GM21367 (cell line): ENCODE data around the gene MCF2L.
"Not testable (repeated sequence)": the region's sequence is repeated elsewhere in the genome, so short reads cannot be mapped to it uniquely, and the experiment has no call there.

Source experiments
- ATAC-seq: cut with Tn5 transposase; IDR thresholded peaks from one replicate; pipeline ENCODE4 v1.9.1; 2021; ENCODE audit not compliant: unreplicated experiment

The MCF2L gene

DNA sequence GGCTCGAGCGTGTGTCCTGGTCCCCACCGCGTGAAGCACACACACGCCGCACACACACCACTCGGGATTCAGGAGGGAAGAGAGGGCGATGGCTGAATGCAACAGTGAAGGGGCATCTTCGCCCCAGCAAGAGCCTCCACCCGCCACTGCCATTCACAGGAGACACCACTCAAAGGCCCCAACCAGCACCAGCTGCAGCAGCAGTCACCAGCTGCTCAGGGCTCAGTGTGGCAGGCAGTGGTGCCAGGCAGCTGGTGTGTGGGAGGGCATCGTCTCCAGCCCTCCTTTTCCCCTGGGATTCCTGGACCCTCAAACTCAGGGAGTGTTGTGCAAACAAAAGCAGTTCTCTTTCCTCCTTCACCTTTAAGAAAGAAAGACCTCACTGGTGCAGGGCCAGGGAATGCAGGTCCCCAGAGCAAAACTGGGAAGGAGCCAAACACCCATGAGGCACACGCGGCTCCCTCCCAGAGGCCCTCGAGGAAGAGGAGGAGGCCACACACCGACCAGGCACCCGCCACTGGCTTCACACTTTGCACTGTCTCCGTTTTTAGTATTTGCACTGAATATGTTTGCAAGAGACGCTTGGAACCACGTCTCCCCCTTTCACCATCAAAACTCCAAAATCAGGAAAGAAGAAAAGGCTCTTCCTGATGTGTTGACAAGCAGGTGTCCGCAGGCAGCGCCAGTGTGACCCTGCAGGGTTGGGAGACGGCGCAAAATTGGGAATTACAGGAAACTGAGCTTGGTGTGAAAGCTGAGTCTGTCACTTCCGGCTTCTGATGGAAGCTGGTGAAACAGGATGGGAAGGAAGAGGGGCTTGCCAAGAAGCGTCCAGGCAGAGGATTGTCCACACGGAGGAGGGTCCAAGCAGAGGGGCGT is 110.1 kb downstream of the MCF2L start:
- ATAC-seq = no peak

DNA sequence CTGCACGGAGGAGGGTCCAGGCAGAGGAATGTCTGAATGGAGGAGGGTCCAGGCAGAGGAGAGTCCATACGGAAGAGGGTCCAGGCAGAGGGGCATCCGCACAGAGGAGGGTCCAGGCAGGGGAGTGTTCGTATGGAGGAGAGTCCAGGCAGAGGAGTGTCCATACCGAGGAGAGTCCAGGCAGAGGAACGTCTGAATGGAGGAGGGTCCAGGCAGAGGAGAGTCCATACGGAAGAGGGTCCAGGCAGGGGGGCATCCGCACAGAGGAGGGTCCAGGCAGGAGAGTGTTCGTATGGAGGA is 110.7 kb downstream of the MCF2L start:
- not testable (repeated sequence) for ATAC-seq

DNA sequence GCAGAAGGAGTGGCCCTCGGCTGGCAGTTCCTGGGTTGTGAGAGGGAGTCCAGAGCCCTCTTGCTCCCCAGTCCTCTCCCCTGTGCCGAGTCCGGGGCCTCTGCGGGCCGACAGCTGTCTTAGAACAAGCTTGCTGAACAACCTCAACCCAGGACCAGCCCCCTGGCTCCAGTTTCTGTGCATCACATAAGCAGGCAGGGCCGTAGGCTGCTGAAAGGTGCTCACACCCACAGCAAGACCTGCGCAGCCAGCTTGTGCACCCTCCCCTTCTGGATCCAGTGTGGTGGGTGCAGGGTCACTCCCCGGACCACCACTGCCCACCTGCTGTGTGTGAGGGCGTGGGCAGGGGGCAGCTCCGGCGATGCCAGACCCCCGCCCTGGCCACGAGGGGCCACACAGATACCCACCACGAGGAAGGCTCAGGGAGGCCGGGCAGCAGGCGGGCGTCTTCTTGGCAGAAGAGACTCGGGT is 111.4 kb downstream of the MCF2L start:
- no peak for ATAC-seq

DNA sequence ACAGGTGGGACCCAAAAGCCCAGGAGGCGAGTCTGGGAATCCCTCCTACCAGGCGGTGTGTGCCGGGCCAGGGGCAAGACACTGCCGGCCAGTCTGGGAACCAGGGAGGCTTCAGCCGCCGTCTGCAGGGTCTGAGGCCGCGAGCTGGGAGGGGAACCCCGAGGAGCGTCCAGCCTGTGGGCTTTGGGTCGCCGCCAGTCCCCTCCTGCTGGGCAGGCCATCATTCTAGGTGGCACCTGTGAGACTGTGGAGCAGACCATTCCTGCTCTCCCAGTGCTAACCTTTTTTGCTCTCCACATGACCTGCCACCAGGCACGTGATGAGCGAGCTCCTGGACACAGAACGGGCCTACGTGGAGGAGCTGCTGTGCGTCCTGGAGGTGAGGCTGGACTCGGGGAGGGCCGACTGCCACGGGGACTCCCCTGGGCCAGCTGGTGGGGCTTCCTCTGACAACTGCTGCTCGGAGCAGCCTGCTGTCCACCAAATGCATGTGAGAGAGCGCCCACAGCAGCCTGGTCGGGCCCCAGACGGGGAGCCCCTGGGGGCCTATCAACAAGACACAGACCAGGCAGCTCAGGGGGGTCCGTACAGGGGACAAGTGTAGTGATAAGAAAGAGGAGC is 112.0 kb downstream of the MCF2L start:
- no peak for ATAC-seq

DNA sequence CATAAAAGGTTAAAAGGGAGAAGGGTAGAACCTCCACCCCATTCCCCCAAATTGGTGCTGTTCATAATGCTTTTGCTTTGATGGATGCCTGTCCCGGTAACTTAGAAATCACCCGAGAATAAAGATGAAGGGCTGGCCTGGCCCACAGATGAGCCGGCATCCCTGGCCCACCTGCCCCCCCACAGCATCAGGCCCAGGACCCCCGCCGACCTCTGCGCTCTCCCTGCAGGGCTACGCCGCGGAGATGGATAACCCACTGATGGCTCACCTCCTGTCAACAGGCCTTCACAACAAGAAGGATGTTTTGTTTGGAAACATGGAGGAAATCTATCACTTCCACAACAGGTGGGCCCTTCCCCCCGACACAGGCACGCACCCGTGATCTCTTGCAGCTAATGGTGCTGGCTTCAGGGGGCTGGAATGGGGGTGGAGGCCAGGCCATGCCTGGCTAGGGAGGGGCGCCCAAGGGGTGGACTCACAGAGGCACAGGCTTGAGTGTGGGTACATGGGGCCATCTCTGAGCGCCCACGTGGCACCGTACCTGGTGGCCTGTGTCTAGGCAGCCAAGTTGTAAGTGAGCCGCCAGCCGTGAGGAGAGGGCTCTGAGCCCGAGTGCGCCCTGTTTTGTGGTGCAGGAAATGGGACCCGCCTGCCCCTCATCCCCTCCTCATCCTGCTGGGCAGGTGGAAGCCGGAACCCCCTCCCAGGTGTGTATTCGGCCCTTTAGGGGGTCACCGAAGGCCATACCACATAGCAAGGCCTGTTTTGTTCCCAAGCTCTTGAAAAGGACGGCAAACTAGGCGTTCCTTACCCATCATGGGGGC is 113.4 kb downstream of the MCF2L start:
- ATAC-seq = no peak

DNA sequence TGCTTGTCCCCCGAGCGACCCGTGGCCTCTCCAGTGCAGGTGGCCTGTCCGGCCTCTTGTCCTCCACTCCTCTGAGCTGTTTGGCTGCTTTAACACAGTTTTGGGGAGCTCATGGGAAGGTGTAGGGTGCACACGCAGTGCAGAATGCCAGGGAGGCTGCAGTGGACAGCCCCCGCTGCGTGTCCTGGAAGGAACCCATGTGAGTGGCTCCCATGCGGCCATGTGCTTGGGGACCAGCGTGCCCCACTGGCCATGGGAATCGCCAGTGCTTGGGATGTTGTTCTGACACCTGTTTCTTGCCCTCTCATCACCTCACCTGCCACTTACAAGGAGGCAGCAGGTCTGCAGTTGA is 114.0 kb downstream of the MCF2L start:
- ATAC-seq = no peak

DNA sequence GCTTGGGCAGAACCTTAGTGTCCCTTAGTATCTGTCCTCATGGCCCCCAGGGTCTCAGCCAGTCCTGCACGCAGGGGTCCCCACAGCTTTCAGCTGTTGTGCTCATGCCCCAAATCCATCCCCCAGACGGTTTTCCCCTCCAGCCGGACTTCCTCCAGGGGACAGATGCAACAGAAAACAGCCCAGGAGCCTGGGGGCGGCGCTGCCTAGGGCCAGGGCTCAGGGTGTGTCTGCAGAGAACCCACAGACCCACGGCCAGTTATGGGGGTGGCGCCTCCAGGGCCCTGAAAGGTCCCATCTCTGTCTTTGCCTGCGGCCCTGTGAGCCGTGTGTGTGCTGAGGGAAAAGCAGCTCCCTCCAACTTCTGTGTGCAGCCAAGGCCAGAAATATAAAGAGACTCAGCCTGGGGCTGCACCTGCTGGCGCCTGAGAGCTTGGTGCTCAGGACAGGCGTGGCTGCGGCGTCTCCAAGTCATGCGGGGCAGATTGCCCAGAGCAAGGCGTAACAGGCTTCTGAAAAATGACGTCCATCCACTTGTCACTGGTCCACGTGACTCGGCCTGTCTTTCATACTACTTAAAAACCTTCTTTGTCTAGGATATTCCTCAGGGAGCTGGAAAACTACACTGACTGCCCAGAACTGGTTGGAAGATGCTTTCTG is 114.5 kb downstream of the MCF2L start:
- no peak for ATAC-seq

DNA sequence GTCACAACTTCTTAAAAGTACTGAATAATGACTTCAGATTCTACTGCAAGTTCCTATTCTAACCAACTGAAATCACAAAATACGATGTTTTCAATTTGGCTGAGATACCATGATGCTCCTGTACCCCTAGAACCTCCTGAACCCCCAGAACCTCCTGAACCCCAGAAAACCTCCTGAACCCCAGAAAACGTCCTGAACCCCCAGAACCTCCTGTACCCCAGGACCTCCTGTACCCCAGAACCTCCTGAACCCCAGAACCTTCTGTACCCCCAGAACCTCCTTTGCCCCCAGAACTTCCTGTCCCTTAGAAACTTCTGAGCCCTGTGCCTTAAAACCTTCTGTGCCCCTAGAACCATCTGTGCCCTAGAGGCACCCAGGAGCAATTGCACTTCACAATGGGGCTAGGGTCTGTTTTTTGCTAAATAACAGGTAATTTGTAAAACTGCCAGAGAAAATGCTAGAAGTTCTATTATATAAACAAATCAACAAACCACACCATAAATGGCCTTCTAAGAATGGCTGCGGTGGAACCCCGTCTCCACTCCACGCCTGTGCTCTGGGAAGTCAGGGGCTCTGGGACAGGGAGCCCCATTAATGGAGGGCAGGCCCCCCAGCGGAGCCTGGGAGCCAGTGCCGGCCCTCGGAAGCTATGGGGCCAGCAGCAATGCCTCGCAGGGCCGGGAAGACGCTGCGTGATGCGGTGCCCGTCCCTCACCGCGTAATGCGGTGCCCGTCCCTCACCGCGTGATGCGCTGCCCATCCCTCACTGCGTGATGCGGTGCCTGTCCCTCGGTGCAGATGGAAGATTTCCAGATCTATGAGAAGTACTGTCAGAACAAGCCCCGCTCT is 115.3 kb downstream of the MCF2L start:
- no peak for ATAC-seq

DNA sequence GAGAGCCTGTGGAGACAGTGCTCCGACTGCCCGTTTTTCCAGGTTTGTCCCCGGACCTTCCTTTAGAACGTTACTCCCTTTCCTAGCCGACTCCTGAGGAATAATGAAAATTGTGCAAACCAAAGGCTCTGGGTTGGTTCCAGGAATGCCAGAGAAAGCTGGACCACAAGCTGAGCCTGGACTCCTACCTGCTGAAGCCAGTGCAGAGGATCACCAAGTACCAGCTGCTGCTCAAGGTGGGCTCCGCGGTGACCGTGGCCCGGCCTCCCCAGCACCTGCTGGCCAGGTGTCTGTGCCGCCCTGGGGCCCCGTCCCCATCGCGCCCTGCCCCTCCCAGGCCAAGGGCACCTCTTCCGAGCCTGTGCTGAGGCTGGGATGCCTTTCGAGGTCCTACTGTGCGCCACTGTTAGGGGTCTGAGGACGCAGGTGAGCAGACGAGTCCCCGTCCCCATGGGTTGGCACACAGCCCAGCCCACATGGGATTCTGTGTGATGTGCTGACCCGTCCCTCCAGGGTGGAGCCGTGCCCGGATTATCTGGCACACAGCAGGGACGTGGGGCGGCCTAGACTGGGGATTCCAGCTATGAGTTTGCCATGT is 116.0 kb downstream of the MCF2L start:
- ATAC-seq = no peak

DNA sequence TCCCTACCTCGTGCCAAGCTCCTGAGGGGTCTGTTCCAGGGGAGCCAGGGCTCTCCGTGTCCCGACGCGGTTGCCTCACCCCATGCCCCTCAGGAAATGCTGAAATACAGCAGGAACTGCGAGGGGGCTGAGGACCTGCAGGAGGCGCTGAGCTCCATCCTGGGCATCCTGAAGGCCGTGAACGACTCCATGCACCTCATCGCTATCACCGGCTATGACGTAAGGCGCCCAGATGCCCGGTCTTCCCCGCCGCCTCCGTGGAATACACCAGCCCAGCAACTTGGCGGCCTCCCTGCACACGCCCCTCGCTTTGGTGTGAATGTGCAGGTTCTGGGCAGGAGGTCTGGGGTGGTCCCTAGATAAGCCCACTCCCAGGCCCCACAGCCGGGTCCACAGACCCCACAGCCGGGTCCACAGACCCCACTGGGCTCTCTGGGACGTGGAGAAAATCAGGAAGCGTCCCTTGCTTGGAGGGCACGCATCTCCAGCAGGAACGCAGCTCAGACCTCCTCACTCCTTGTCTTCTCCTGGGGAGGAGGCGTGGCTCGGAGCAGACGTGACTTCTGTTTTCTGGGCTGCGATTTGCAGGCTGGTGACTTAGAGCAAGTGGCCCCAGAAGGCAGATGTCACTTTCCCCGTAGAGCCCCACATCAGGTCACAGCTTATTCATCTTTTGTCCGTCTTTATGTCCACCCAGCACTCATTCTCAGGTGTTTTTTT is 117.2 kb downstream of the MCF2L start:
- no peak for ATAC-seq

DNA sequence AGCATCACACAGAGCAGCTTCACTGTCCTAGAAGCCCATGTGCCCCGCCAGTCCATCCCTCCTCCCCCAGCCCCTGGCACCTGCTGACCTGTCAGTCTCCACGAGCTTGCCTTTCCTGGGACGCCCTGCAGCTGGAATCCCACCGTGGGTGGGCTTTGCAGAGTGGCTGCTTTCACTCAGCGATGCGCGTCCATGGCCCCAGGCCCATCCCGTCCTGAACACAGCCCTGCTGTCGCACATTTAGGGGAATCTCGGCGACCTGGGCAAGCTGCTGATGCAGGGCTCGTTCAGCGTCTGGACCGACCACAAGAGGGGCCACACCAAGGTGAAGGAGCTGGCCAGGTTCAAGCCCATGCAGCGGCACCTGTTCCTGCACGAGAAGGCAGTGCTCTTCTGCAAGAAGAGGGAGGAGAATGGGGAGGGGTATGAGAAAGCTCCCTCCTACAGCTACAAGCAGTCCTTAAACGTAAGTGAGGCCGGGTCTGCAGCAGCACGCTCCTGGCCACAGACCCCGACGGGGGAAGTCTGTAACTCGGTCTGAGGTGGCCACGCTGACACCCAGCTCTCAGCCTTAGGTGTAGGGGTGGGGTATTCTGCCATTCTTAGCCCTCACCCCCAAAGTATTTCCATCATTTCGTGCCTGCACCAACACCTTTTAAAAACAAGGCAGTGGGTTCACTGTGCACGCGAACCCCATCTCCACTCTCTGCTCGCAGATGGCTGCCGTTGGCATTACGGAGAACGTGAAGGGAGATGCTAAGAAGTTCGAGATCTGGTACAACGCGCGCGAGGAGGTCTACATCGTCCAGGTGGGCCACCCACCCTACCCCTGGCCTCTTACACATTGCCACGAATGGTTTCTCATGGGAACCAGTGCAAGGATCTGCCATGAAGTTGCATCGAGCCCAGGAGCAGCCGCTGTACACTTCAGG is 118.2 kb downstream of the MCF2L start:
- no peak for ATAC-seq

DNA sequence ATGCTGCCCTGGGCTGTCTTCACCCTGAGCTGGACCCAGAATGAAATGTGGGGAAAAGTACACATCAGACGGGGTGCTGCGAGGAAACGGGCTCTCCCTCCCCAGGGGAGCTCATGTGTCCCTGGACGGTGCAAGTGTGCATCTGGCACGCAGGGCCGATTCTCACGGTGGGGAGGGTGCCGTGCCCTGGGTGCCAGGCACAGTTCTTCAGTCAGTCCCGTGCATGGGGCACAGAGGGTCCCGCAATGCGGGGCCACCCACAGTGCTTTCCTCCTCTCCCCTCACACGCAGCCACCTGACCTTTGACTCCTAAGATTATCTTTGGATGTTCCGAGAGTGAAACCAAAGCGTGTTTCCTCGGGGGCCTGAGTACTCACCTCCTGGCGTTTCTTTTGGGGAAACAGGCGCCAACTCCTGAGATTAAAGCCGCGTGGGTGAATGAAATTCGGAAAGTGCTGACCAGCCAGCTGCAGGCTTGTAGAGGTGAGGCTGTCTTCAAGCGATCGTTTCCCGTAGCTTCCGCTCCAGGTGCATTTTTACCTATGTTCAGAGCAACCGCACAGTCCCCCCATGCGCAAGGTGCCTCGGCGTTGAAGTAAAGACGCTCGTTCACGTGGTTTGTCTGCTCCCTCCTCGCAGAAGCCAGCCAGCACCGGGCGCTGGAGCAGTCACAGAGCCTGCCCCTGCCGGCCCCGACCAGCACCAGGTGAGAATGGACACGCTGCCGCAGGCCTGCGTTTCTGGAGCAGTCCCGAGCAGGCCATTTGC is 119.1 kb downstream of the MCF2L start:
- ATAC-seq = no peak

DNA sequence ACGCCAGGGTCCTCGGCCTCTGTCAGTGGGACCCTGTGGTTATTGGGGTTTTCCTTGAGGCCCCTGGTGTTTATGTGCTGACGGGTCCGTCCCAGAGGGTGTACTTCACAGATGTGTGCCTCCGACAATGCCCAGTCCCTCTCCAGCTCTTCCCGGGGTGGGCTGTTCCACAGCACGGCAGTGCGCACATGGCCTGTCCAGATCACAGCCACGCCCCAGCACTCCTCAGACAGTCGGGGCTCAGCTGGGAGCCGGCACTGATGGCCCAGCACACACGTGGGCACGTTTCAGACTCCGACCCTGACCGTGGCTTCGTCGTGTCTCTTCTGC is 119.6 kb downstream of the MCF2L start:
- no peak for ATAC-seq

DNA sequence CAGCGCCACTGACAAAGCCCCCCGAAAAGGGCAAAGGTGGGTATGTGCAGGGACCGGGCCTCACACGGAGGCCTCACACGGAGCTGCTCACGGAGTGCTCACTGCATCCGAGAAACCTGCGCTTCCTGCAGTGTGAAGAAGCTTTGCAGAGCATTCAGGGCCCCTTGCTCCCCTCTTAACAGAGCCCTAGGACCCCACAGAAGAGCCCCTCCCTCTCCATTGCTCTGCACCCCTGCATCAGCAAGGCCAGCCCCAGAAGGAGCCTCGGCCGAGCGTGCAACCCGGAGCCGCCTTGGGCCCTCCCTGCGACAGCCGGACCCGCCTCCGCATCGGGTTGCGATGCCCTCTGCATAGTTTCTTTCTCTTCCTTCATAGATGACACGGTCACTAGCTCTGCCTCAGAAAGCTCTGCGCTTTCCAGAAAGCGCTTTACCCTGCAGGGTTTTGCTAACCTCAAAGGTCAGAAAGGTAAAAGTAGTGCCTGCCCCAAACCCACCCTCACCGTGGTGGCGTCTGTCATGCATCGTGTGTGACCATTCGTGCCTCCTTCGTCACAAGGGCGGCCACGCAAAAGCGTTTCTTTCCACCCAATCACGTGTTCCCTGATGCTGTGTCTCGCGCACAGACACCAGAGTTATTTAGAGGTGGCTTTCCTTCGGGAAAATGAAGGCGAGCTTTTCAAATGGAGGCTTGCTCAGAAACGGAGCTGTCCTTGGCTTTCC is 120.8 kb downstream of the MCF2L start:
- no peak for ATAC-seq

DNA sequence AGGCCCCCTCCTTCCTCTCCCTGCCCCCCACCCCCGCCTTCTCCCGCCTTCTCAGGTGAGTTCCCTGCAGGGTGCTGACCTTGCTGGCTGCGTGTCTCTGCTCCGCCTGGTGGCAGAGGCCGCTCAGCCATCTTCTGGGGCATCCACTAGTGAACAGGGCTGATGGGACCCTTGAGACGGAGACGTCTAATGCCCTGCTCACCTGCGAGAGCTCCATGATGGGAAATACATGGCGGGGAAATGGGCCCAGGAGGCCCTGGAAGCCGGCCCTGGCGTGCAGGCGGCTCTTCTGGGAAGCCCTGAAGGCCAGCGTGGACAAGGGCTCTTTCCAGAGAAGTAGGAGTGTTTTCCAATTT is 121.4 kb downstream of the MCF2L start:
- ATAC-seq = no peak

DNA sequence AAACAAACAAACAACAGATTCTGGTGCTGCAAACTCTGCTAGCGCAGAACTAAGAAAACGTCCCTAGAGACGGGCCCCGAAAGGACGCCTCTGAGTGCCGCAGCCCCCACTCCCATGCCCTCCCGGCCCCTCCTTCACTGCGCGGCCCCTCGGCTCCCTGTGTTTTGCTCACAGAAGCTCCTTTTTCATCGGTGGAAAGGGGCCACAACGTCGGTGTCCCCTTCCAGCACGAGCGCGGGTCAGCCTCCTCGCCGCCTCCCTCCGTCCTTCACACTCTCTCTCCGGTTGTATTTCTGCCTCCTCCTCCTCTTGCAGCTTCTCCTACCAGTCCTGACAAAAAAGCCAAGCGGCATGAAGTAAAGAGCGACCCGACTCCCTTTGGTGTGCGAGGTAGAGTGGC is 121.8 kb downstream of the MCF2L start:
- ATAC-seq = no peak

DNA sequence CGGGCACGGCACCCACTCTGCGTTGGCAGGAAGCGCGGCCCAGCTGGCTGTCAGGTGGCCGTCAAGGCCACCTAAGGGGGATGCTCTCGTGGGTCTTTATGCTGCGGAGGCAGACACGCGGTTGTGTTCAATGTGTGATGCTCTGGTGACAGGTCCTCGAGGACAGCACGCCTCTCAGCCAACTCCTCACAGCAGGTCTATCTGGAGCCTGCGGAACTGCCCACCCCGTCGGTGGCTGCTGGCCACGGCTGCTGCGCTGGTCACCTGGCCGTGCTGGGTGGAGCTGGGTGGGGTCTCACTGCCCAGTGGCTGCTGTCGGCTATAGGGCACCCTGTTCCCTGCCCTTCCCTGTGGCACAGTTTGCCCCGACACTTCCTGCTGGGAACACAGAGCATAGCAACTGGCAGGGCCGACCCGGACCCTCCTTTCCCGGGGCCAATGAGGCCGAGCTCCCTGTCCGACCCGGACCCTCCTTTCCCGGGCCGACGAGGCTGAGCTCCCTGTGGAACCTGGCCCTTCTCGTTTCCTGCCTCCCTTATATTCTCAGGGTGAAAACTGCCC is 122.3 kb downstream of the MCF2L start:
- ATAC-seq = no peak
